Activated T-cell treated with anti-CD3 and anti-CD28 coated beads, Interleukin-2, amount 50 U/mL, for 1 hour (primary cell): ENCODE results near the gene TMEM205.
"Not testable (repeated sequence)": the region's sequence is repeated elsewhere in the genome, so short reads cannot be mapped to it uniquely, and the experiment has no call there.

Experiments
- DNase-seq: peaks from one replicate; pipeline ENCODE4 v3.0.0-alpha.2; 2020

TMEM205 gene

GRCh38 chr19:11370744-11371143 is 24.7 kb upstream of the TMEM205 start:
- no peak for DNase-seq

GRCh38 chr19:11367528-11367927 is 21.5 kb upstream of the TMEM205 start:
- DNase-seq: no peak

GRCh38 chr19:11365557-11366117 is 19.6 kb upstream of the TMEM205 start:
- DNase-seq: no peak

- DNase-seq: no peak
Observed at GRCh38 chr19:11364935-11365334, 18.9 kb upstream of the TMEM205 start.

GRCh38 chr19:11364296-11364904 is 18.3 kb upstream of the TMEM205 start:
- no peak for DNase-seq

GRCh38 chr19:11363881-11364280 is 17.8 kb upstream of the TMEM205 start:
- no peak for DNase-seq

DNA sequence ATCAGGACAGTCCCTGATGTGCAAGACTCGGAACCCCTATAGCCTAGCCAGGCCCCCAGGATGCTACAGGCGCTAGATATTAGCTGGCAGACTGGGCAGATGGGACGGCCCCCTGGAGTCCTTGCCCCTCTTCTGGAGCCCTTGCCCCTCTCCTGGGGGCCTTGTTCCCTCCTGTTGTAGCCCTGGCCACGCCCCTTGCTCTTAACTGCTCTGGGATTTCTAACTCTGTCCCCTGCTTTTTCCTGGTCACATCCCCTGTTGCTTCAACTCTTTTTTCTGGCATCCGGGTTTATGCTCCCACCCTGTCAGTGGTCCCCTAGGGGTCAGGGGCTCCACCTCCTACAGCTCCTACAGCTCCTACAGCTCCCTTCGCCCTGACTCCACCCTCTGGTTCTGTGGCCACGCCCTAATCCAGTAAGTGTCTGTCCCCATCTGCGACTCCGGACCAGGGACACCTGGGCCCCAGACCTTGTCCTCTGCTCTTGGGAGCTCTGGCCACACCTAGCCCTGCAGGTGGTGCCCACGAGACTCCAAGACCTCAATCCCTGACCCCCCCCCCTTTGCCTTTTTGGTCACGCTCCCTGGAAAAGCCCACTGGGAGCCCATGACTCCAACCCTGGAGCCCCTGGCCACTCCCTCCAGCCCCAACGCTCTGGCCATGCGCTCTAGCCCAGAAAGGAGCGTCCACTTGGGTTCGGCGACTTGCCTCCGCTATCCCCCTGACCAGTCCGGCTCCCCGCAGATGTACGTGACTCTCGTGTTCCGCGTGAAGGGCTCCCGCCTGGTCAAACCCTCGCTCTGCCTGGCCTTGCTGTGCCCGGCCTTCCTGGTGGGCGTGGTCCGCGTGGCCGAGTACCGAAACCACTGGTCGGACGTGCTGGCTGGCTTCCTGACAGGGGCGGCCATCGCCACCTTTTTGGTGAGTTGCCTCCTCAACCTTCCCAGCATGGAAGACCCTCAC is 16.0 kb upstream of the TMEM205 start:
- no peak for DNase-seq

DNA sequence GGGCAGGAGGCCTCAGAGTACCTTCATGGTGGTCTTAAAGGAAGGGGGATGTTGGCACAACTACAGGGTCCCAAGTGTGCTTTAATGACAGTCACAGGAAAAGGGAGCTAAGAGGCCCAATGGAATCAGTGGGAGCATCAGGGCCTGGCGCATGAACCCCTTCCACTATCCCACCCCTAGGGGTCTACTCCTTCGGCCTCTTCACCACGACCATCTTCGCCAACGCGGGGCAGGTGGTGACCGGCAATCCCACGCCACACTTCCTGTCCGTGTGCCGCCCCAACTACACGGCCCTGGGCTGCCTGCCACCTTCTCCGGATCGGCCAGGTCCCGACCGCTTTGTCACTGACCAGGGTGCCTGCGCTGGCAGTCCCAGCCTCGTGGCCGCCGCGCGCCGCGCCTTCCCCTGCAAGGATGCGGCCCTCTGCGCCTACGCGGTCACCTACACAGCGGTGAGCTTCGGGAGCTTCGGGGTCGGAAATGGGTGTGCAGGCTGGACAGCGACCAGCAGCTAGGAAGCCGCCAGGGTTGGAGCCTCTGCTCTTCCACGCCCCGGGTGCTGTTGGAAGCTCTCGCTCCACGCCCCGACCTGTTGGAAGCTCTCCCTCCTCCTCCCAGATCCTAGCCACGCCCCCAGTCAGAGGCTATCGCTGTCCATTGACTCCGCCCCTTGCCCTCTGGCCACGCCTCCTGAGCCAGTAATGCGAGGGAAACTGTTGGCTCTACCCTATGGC is 15.1 kb upstream of the TMEM205 start:
- no peak for DNase-seq

DNA sequence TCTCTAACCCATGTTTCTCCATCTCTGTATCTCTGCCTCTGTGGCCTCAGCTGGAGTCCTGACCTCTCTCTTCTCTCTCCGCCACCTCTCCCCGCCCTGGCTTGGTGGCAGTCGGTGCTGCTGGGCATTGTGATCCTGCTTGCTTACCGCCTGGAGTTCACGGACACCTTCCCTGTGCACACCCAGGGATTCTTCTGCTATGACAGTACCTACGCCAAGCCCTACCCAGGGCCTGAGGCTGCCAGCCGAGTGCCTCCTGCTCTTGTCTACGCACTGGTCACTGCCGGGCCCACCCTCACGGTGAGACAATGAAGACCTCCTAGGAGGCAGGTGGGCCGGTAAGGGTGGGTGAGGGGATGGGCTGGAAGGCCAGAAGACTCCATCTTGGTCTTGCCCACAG is 13.4 kb upstream of the TMEM205 start:
- DNase-seq: no peak

- DNase-seq: no peak
Observed at GRCh38 chr19:11356676-11357550, 10.8 kb upstream of the TMEM205 start.

- DNase-seq: no peak
Observed at GRCh38 chr19:11356074-11356397, 10.0 kb upstream of the TMEM205 start.

- DNase-seq: peak; percentile 86
Observed at GRCh38 chr19:11355160-11356073, 9.3 kb upstream of the TMEM205 start, which contains the start of gene PLPPR2. PLPPR2 (plus strand) TSS chr19:11355432; CDS start chr19:11357674, 2,242 bp downstream.

- not testable (repeated sequence) for DNase-seq
Observed at GRCh38 chr19:11354102-11354501, 8.0 kb upstream of the TMEM205 start.

GRCh38 chr19:11349171-11349570 is 3.1 kb upstream of the TMEM205 start:
- no peak for DNase-seq

GRCh38 chr19:11347546-11348039 is 1.5 kb upstream of the TMEM205 start:
- no peak for DNase-seq

GRCh38 chr19:11345122-11345803 is 805 bp downstream of the TMEM205 start:
- no peak for DNase-seq

- DNase-seq: no peak
Observed at GRCh38 chr19:11342429-11342828, 3.6 kb downstream of the TMEM205 start.

- DNase-seq: not testable (repeated sequence)
Observed at GRCh38 chr19:11340099-11340467, 6.0 kb downstream of the TMEM205 start.

- peak; percentile 75 for DNase-seq
Observed at GRCh38 chr19:11339254-11340098, 6.6 kb downstream of the TMEM205 start, which contains the start of gene RAB3D. RAB3D (minus strand) TSS chr19:11339657; CDS start chr19:11337399, 2,258 bp downstream.
